Colonic mucosa (tissue), 4 donors: Measurements from ENCODE around the gene SLC35C1. TPM values are rescaled to one million over a fixed set of nuclear protein-coding genes. Genes with fewer than 3 reads are reported as not detected.

Experiments
- DNase-seq: peaks from one replicate; pipeline ENCODE4 v3.0.0-alpha.2; 2020
- H3K27ac ChIP-seq: fragments of 200-600 bp; one replicate; pipeline ENCODE4 v1.8.0; 2021
- H3K27me3 ChIP-seq: fragments of 200-600 bp; one replicate; pipeline ENCODE4 v1.8.0; 2021
- H3K36me3 ChIP-seq: fragments of 200-600 bp; one replicate; pipeline ENCODE4 v1.8.0; 2021
- H3K4me1 ChIP-seq: fragments of 200-600 bp; one replicate; pipeline ENCODE4 v1.8.0; 2021; ENCODE audit warnings: mild to moderate bottlenecking
- H3K4me3 ChIP-seq: fragments of 200-600 bp; one replicate; pipeline ENCODE4 v1.8.0; 2021
- H3K9ac ChIP-seq, 2 donors: one replicate each; pipeline ENCODE4 v1.7.0; 2013; ENCODE audit warnings: control low read depth in 2 of 2, low read depth in 2 of 2, low read length in 2 of 2
- H3K9me3 ChIP-seq: fragments of 200-600 bp; one replicate; pipeline ENCODE4 v1.8.0; 2021
- CTCF ChIP-seq: fragments of 200-600 bp; IDR thresholded peaks from one replicate; pipeline ENCODE4 v1.8.0; 2022; ENCODE audit warnings: antibody characterized with exemption, mild to moderate bottlenecking
- intact Hi-C: fragments of 100-400 bp; cut with DNase I; formaldehyde crosslinking; loops from one replicate; pipeline ENCODE4 v1.14.1; 2022
- total RNA-seq, 2 donors: library from RNA; stranded (reverse); fragmentation: NEBNext Ultra II Directional in 1 of 2; extraction: Animal tissue kit (Norgen Biotek cat#: 25700) in 1 of 2; gene quantifications; one replicate each; pipeline ENCODE4 v1.2.1, GENCODE V29; 2021
- donor health status: healthy.
- donor health status: DM: no; HTN: no; CAD: no.
- donor health status: DM: no; HTN: no; CAD: no.

The SLC35C1 gene
- total RNA-seq, 2 donors from 2014 or later: 37.5 to 45.2 TPM

- peak overlapping the region; percentile 51 to 71 for H3K9ac ChIP-seq
- no peaks in the 10 kb centered on the region for H3K27me3 ChIP-seq
- H3K9me3 ChIP-seq: no peaks in the 10 kb centered on the region
- no peak overlapping the region for H3K27ac ChIP-seq
- H3K4me3 ChIP-seq: peak overlapping the region; percentile 61
- peak; percentile 93 for TF ChIP-seq CTCF
- DNase-seq: peak; percentile 82
- no peaks in the 10 kb centered on the region for H3K4me1 ChIP-seq
- H3K36me3 ChIP-seq: no peaks in the 10 kb centered on the region
- intact Hi-C loops: loop anchor here (10.0 kb wide), 2 partner anchors 234 to 406 kb away; no protein-coding TSS in a partner anchor
Measured at GRCh38 chr11:45771193-45771565, 33.8 kb upstream of the SLC35C1 start.

GRCh38 chr11:45771566-45772448 lies 33.1 kb upstream of the SLC35C1 start:
- intact Hi-C loops: loop anchor here (10.0 kb wide), 2 partner anchors 233 to 407 kb away; no protein-coding TSS in a partner anchor
- peak; percentile 91 for TF ChIP-seq CTCF
- H3K9me3 ChIP-seq: no peaks in the 10 kb centered on the region
- no peaks in the 10 kb centered on the region for H3K4me1 ChIP-seq
- H3K36me3 ChIP-seq: no peaks in the 10 kb centered on the region
- H3K4me3 ChIP-seq: peak overlapping the region; percentile 61
- H3K27me3 ChIP-seq: no peaks in the 10 kb centered on the region
- DNase-seq: peak; percentile 83
- no peak overlapping the region for H3K27ac ChIP-seq
- peak overlapping the region; percentile 51 to 71 for H3K9ac ChIP-seq

- Histone ChIP-seq H3K9ac (no peak overlapping the region), H3K36me3 (no peaks in the 10 kb centered on the region), H3K4me3 (no peak overlapping the region), H3K4me1 (no peaks in the 10 kb centered on the region), H3K27ac (no peak overlapping the region), H3K27me3 (no peaks in the 10 kb centered on the region), H3K9me3 (no peaks in the 10 kb centered on the region)
- intact Hi-C loops: loop anchor here (10.0 kb wide), 2 partner anchors 232 to 408 kb away; no protein-coding TSS in a partner anchor
- TF ChIP-seq CTCF: no peak
- DNase-seq: no peak
Measured at GRCh38 chr11:45772449-45772774, 32.5 kb upstream of the SLC35C1 start.

- H3K9ac ChIP-seq: no peak overlapping the region
- no peak for DNase-seq
- intact Hi-C loops: loop anchor here (10.0 kb wide), 2 partner anchors 232 to 408 kb away; no protein-coding TSS in a partner anchor
Measured at GRCh38 chr11:45772986-45773785, 31.8 kb upstream of the SLC35C1 start.

More at GRCh38 chr11:45772986-45773785, 31.8 kb upstream of the SLC35C1 start:
- TF ChIP-seq CTCF: no peak
- H3K36me3 ChIP-seq: no peaks in the 10 kb centered on the region
- no peak overlapping the region for H3K27ac ChIP-seq
- no peak overlapping the region for H3K4me3 ChIP-seq
- H3K9me3 ChIP-seq: no peaks in the 10 kb centered on the region
- no peaks in the 10 kb centered on the region for H3K4me1 ChIP-seq
- H3K27me3 ChIP-seq: no peaks in the 10 kb centered on the region
